ENCODE results near the gene CIC.

GRCh38 chr19:42235181-42235580 is 33.9 kb upstream of the CIC start:
- TF ChIP-seq CTCF (IDR thresholded peaks at IDR 0.05), result no peak
- no peak for TF ChIP-seq POLR2AphosphoS5 (IDR thresholded peaks at IDR 0.05)
- no peak for TF ChIP-seq POLR2A (IDR thresholded peaks at IDR 0.05)

Data from suprapubic skin (tissue), 4 donors.